ENCODE results near the gene CSAD.

DNA sequence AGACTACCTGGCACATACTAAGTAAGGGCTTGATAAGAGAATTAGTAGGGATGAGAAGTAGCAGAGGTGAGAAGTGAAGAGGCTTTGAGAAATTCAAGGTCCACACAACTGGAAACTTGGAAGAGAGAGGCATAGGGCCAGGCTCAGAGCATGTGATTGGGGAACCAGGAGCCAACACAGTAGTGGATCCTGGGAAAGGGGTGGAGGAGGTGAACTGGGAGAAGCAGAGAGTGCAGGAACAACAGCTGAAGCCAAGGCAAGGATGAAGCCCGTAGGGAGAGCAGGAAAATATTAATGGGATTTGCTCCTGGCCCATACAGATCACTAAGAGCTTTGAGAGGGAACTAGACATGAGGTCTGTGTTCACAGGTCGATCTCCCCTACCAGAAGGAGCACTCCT lies 27.7 kb upstream of the CSAD start:
- no peak for TF ChIP-seq ZNF70 (CRISPR knock-in tag; IDR thresholded peaks at IDR 0.05)
- no peak for TF ChIP-seq SNAI2 (CRISPR knock-in tag; IDR thresholded peaks at IDR 0.05)
- TF ChIP-seq CSDC2 (CRISPR knock-in tag; IDR thresholded peaks at IDR 0.05) = no peak
- no peak for TF ChIP-seq PPARA (CRISPR knock-in tag; IDR thresholded peaks at IDR 0.05; ENCODE audit: borderline replicate concordance)
- TF ChIP-seq, protein P1, sequence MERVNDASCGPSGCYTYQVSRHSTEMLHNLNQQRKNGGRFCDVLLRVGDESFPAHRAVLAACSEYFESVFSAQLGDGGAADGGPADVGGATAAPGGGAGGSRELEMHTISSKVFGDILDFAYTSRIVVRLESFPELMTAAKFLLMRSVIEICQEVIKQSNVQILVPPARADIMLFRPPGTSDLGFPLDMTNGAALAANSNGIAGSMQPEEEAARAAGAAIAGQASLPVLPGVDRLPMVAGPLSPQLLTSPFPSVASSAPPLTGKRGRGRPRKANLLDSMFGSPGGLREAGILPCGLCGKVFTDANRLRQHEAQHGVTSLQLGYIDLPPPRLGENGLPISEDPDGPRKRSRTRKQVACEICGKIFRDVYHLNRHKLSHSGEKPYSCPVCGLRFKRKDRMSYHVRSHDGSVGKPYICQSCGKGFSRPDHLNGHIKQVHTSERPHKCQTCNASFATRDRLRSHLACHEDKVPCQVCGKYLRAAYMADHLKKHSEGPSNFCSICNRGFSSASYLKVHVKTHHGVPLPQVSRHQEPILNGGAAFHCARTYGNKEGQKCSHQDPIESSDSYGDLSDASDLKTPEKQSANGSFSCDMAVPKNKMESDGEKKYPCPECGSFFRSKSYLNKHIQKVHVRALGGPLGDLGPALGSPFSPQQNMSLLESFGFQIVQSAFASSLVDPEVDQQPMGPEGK (CRISPR knock-in tag; IDR thresholded peaks at IDR 0.05; ENCODE audit: borderline replicate concordance) = no peak
- no peak for TF ChIP-seq ZNF8 (CRISPR knock-in tag; IDR thresholded peaks at IDR 0.05)
- no peak for TF ChIP-seq ESRRG (CRISPR knock-in tag; IDR thresholded peaks at IDR 0.05)
- TF ChIP-seq, protein P2, sequence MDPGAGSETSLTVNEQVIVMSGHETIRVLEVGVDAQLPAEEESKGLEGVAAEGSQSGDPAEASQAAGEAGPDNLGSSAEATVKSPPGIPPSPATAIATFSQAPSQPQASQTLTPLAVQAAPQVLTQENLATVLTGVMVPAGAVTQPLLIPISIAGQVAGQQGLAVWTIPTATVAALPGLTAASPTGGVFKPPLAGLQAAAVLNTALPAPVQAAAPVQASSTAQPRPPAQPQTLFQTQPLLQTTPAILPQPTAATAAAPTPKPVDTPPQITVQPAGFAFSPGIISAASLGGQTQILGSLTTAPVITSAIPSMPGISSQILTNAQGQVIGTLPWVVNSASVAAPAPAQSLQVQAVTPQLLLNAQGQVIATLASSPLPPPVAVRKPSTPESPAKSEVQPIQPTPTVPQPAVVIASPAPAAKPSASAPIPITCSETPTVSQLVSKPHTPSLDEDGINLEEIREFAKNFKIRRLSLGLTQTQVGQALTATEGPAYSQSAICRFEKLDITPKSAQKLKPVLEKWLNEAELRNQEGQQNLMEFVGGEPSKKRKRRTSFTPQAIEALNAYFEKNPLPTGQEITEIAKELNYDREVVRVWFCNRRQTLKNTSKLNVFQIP (CRISPR knock-in tag; IDR thresholded peaks at IDR 0.05; ENCODE audit: borderline replicate concordance, low read depth) = no peak
- TF ChIP-seq, protein P3, sequence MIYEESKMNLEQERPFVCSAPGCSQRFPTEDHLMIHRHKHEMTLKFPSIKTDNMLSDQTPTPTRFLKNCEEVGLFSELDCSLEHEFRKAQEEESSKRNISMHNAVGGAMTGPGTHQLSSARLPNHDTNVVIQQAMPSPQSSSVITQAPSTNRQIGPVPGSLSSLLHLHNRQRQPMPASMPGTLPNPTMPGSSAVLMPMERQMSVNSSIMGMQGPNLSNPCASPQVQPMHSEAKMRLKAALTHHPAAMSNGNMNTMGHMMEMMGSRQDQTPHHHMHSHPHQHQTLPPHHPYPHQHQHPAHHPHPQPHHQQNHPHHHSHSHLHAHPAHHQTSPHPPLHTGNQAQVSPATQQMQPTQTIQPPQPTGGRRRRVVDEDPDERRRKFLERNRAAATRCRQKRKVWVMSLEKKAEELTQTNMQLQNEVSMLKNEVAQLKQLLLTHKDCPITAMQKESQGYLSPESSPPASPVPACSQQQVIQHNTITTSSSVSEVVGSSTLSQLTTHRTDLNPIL (CRISPR knock-in tag; IDR thresholded peaks at IDR 0.05; ENCODE audit: low read depth) = no peak
- no peak for TF ChIP-seq GLIS3 (CRISPR knock-in tag; IDR thresholded peaks at IDR 0.05)
- no peak for TF ChIP-seq RARB (CRISPR knock-in tag; IDR thresholded peaks at IDR 0.05)

Data from SK-N-SH treated with all-trans-retinoic acid at 6 μM for 48 hours (cell line).